HepG2 (cell line): ENCODE measurements around the gene CACNA2D1. TPM values are rescaled to one million over a fixed set of nuclear protein-coding genes. Genes with fewer than 3 reads are reported as not detected.

ENCODE experiments used
- ATAC-seq: fragments of 200-7000 bp; cut with Tn5 transposase; 3 replicates; pipeline ENCODE4 v1.9.1; 2020; ENCODE audit warnings: mild to moderate bottlenecking, moderate library complexity
- BruUV-seq: library from RNA; stranded (reverse); fragments of 400-500 nt; replicated peaks from 2 replicates; lab custom pipeline; 2021; lab: Mats Ljungman, UMichigan
- CTCF ChIA-PET: fragments of 300-600 bp; formaldehyde crosslinking; extraction: SDS; loops from one replicate; lab custom pipeline; 2021; ENCODE audit warnings: low total read pairs, inconsistent platforms, low intra/inter-chr PET ratio; lab: Yijun Ruan, JAX
- POLR2A ChIA-PET: fragments of 350-600 bp; sonication (Branson Sonifier 250); formaldehyde crosslinking; loops from one replicate; lab custom pipeline; 2020; ENCODE audit warnings: antibody characterized with exemption, inconsistent platforms; lab: Yijun Ruan, JAX
- DNase-seq: peaks from one replicate; pipeline ENCODE4 v3.0.0-alpha.2; 2015; ENCODE audit warnings: low spot score
- FAIRE-seq: peaks from 3 replicates; lab custom pipeline; 2011; peaks lifted over from hg19 to GRCh38; lab: Jason Lieb, UNC
- H2AFZ ChIP-seq: one replicate; pipeline ENCODE4 v1.6.1; 2011; ENCODE audit warnings: low read length, inconsistent platforms
- H3K27ac ChIP-seq: fragments of 300-600 bp; 3 replicates; pipeline ENCODE4 v1.8.0; 2011; ENCODE audit warnings: mixed run types, mild to moderate bottlenecking, mixed read lengths, low read length, inconsistent platforms; ENCODE audit not compliant: insufficient read depth; ENCODE audit errors: extremely low read length
- H3K27me3 ChIP-seq, 2 experiments: fragments of 200-600 bp in 1 of 2; 2 replicates in 1 of 2; 3 replicates in 1 of 2; pipeline versions ENCODE4 v1.6.0 to v1.8.0; 2011; ENCODE audit warnings: low read length in 2 of 2, mild to moderate bottlenecking in 2 of 2, moderate library complexity in 2 of 2, inconsistent platforms in 1 of 2; ENCODE audit not compliant: insufficient read depth in 2 of 2, control insufficient read depth in 1 of 2
- H3K36me3 ChIP-seq, 2 experiments: fragments of 200-600 bp in 1 of 2; replicated peaks in 1 of 2; 2 replicates in 1 of 2; 3 replicates in 1 of 2; pipeline versions ENCODE4 v1.5.1 to v1.8.0; 2011; ENCODE audit warnings: low read length in 2 of 2, inconsistent platforms in 1 of 2; ENCODE audit not compliant: insufficient read depth in 2 of 2, control insufficient read depth in 1 of 2
- H3K4me1 ChIP-seq: 2 replicates; pipeline ENCODE4 v1.5.1; 2012; ENCODE audit warnings: low read length, inconsistent platforms; ENCODE audit not compliant: insufficient read depth
- H3K4me2 ChIP-seq: 2 replicates; pipeline ENCODE4 v1.6.0; 2011; ENCODE audit warnings: low read depth, low read length, inconsistent platforms
- H3K4me3 ChIP-seq, 3 experiments: fragments of 200-600 bp in 1 of 3; sonication (generic), shearing (Covaris generic) in 1 of 3; replicated peaks in 1 of 3; 2 replicates each; pipeline ENCODE4 v1.5.1; 2011 to 2016; ENCODE audit warnings: low read length in 3 of 3, inconsistent platforms in 2 of 3, low read depth in 2 of 3, mild to moderate bottlenecking in 2 of 3, control low read depth in 1 of 3, mixed read lengths in 1 of 3; ENCODE audit not compliant: insufficient read depth in 1 of 3
- H3K79me2 ChIP-seq: one replicate; pipeline ENCODE4 v1.6.1; 2011; ENCODE audit warnings: low read length, inconsistent platforms; ENCODE audit not compliant: insufficient read depth
- H3K9ac ChIP-seq: 2 replicates; pipeline ENCODE4 v1.6.0; 2011; ENCODE audit warnings: mild to moderate bottlenecking, low read depth, low read length, inconsistent platforms; ENCODE audit not compliant: insufficient read depth
- H3K9me3 ChIP-seq: 2 replicates; pipeline ENCODE4 v1.5.1; 2012; ENCODE audit warnings: mild to moderate bottlenecking, low read length
- H4K20me1 ChIP-seq: 2 replicates; pipeline ENCODE4 v1.6.0; 2011; ENCODE audit warnings: inconsistent platforms, mild to moderate bottlenecking, low read length, moderate library complexity; ENCODE audit not compliant: insufficient read depth
- CBX5 ChIP-seq: sonication (generic); formaldehyde crosslinking; IDR thresholded peaks from 2 replicates; pipeline ENCODE4 v1.4.0; 2020; ENCODE audit warnings: missing genetic modification reagents, borderline replicate concordance
- CEBPZ ChIP-seq: IDR thresholded peaks from 2 replicates; pipeline ENCODE4 v1.6.1; 2012; ENCODE audit warnings: low read length, improper control_type of control experiment
- GMEB2 ChIP-seq: IDR thresholded peaks from 2 replicates; pipeline ENCODE4 v1.6.1; 2016; ENCODE audit warnings: missing biosample characterization, missing genetic modification reagents, low read depth
- HNRNPK ChIP-seq: fragments of 200-400 bp; formaldehyde crosslinking; IDR thresholded peaks from 2 replicates; pipeline ENCODE4 v1.6.1; 2018; ENCODE audit warnings: low read length, low read depth, moderate library complexity, mild to moderate bottlenecking; ENCODE audit not compliant: poor library complexity, severe bottlenecking
- PAXIP1 ChIP-seq: sonication (generic); formaldehyde crosslinking; conservative IDR thresholded peaks from 2 replicates; pipeline ENCODE4 v1.4.0; 2020; ENCODE audit warnings: mild to moderate bottlenecking, missing genetic modification reagents, moderate library complexity
- RBFOX2 ChIP-seq: fragments of 200-400 bp; formaldehyde crosslinking; IDR thresholded peaks from 2 replicates; pipeline ENCODE4 v1.6.1; 2017; ENCODE audit warnings: low read depth, mild to moderate bottlenecking, low read length
- RERE ChIP-seq: IDR thresholded peaks from 2 replicates; pipeline ENCODE4 v1.6.1; 2016; ENCODE audit warnings: low read depth, missing genetic modification reagents, missing compliant biosample characterization
- SP140L ChIP-seq: sonication (generic); formaldehyde crosslinking; IDR thresholded peaks from 2 replicates; pipeline ENCODE4 v1.4.0; 2020; ENCODE audit warnings: missing genetic modification reagents, borderline replicate concordance
- WGBS: methylation state at CpG from one replicate; pipeline ENCODE4 v1.1.6; 2017; ENCODE audit warnings: low lambda C conversion rate; 5-methylcytosine and 5-hydroxymethylcytosine counted together
- in situ Hi-C: cut with HindIII; loops from 2 replicates; pipeline ENCODE4 v1.10.0; 2017; ENCODE audit warnings: low pct_unique_long_range_greater_than_20kb; ENCODE audit not compliant: extremely low pct_ligation_motif_present
- intact Hi-C: fragments of 100-400 bp; cut with micrococcal nuclease; formaldehyde crosslinking; loops from one replicate; pipeline ENCODE4 v1.10.0; 2022; ENCODE audit not compliant: unreplicated experiment
- polyA plus RNA-seq, 8 experiments: library from polyadenylated mRNA; depleted of rRNA in 3 of 8; stranded (reverse) in 7 of 8; unstranded in 1 of 8; fragments of >200 nt; fragmentation: Illumina TruSeq in 4 of 8; extraction: Trizol in 4 of 8; gene quantifications; 2 replicates each; pipeline versions ENCODE4 v1.2.1 to v1.2.3, GENCODE V29; 2011 to 2016; ENCODE audit warnings: low read depth in 4 of 8, missing spikeins in 1 of 8, mixed read lengths in 1 of 8; ENCODE audit not compliant: insufficient read depth in 1 of 8
- total RNA-seq, 5 experiments: library from RNA; depleted of rRNA; stranded (reverse); fragments of >200 nt; fragmentation: Illumina TruSeq; extraction: Trizol; gene quantifications; 2 replicates each; pipeline ENCODE4 v1.2.3, GENCODE V29; 2016; ENCODE audit warnings: low read depth in 1 of 5

The CACNA2D1 gene
- total and polyA plus RNA-seq, 2 of the 13 experiments (the other 11 are each of a cell fraction or from before 2014, with no cell fraction given) = not detected

- TF ChIP-seq CEBPZ = no peak
- no peak for TF ChIP-seq PAXIP1 (CRISPR knock-in tag)
These were observed 11.7 kb upstream of the CACNA2D1 start (continued) for GRCh38 chr7:82455295-82455694.

GRCh38 chr7:82450759-82451158, 7.2 kb upstream of the CACNA2D1 start:
- FAIRE-seq = no peak
- in situ Hi-C loops = no loop called here
- no peak overlapping the region for H2AFZ ChIP-seq
- no peak for TF ChIP-seq RERE (CRISPR knock-in tag)
- TF ChIP-seq RBFOX2 = no peak
- TF ChIP-seq HNRNPK = no peak
- TF ChIP-seq SP140L = no peak
- TF ChIP-seq GMEB2 (CRISPR knock-in tag) = no peak
- TF ChIP-seq CBX5 (CRISPR knock-in tag) = no peak

More at GRCh38 chr7:82450759-82451158, 7.2 kb upstream of the CACNA2D1 start:
- H4K20me1 ChIP-seq = no peaks in the 10 kb centered on the region
- WGBS = 5% methylated on average over 7 of the region's 7 CpGs
- H3K27ac ChIP-seq = no peak overlapping the region
- H3K9ac ChIP-seq = no peak overlapping the region
- DNase-seq (no peak), ATAC-seq (no peak)
- no peaks in the 10 kb centered on the region for H3K9me3 ChIP-seq
- H3K36me3 ChIP-seq = no peaks in the 10 kb centered on the region
- H3K4me2 ChIP-seq = no peak overlapping the region
- intact Hi-C loops = no loop called here
- no peaks in the 10 kb centered on the region for H3K4me1 ChIP-seq
- no peak overlapping the region for H3K4me3 ChIP-seq
- BruUV-seq = no TSS peak
- no peaks in the 10 kb centered on the region for H3K79me2 ChIP-seq
- CTCF ChIA-PET = no interaction called here
- POLR2A ChIA-PET = no interaction called here
- no peaks in the 10 kb centered on the region for H3K27me3 ChIP-seq
